Stimulated activated CD4-positive, alpha-beta T cell treated with anti-CD3 and anti-CD28 coated beads, Interleukin-15, amount 100 ng/mL, for 48 hours (primary cell): Measurements from ENCODE around the gene HECW1.

Experiments
- DNase-seq, 2 donors: peaks; one replicate each; pipeline ENCODE4 v3.0.0-alpha.2; 2020; ENCODE audit warnings: low read depth in 2 of 2

HECW1 gene

DNA sequence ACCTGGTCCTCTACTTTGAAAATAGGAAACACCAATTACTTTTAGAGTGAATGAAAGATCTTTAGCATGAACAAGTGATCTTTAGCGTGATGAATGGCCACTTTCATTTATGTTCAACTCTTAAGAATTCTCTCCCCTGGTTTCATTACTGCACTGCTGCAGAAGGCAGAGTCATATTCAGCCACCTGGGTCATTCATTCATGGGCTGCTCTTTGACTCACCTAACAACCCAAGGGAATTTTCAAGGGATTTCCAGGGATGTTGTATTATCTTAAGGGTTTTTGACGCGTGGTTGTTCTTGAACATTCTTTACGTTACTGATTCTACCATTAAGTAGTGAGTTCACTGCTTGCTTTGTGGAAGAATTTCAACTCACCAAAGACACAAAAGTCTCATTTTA is 383.1 kb downstream of the HECW1 start:
- DNase-seq: no peak

DNA sequence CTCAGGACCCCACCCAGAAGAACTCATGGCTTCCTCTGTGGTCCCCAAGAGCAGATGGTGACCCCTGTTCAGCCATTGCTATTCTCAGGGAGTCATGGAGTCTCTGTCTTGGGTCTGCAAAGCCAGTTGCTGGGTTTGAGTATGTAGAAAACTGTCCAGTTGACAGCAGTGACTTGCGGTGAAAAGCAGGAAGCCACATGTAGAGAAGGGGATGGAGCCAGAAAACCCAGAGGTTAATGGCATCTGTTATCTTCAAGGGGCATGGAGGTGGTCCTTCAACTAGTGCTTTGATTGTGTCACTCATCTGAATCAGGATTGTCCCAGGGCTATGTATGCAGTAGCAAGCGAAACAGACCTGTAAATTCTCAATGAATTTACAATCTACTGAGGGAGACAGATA is 384.1 kb downstream of the HECW1 start:
- DNase-seq: no peak

DNA sequence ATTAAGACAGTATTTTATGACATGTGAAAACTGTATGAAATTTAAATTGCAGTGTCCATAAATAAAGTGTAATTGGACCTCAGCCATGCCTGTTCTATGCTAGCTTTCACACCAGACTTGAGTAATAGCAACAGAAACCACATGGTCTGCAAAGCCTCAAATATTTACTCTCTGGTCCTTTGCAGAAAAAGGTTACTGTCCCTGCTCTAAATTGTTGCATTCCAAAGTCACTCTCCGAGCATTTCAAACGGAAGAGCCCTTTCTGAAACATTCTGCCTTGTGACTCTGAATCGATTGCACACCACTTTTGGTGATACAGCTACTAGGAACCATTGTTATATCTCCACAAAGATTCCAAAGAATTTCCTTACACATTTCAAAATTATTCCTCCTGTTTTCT is 389.4 kb downstream of the HECW1 start:
- DNase-seq: no peak

DNA sequence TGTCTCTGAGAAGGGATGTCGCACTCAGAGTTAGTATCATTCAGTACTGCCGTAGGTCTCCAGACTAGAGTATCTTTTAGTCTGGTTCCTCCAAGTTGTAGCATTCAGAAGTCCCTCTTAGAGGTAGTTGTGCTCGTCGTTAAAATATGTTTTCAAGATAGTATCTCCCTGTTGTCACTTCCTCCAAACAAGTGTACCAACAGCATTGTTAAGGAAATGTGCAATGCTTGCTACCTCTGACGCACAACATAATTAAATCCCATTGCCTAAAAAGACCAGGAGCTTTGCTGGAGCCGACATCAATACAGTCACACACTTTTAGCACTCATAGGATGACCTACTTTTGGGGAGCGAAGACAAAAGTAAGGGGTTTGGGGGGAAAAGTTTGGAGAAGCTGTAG is 390.5 kb downstream of the HECW1 start:
- no peak for DNase-seq

DNA sequence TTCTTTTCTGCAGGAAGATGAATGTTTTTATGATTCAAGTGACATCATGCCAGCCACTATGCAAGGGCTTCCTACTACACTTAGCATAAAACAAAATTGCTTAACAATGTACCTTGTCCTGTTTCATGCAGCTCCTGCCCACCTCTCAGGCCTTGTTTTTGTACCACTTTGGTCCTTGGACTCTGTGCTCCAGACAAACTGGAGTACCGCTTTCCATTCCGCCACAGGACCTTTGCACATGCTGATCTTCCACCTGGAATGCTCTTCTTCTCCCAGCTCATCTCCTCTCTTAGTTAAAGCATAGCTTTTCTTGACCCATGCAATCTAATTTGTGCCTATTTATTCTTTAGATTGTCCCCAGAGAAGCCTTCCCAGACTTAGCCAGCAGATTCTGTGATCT is 393.0 kb downstream of the HECW1 start:
- DNase-seq: no peak

DNA sequence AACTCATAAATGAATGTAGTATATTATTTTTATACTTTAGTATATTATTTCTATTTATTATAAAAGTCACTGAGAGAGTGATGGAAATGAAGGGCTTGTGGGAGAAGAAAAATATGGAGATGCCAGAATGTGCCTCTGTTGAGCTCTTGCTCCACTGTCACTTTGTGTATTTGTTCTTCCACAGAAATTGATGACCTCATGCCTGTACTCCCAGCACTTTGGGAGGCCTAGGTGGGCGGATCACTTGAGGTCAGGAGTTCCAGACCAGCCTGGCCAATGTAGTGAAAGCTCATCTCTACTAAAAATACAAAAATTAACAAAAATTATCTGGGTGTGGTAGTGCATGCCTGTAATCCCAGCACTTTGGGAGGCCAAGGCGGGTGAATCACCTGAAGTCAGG is 394.0 kb downstream of the HECW1 start:
- no peak for DNase-seq

DNA sequence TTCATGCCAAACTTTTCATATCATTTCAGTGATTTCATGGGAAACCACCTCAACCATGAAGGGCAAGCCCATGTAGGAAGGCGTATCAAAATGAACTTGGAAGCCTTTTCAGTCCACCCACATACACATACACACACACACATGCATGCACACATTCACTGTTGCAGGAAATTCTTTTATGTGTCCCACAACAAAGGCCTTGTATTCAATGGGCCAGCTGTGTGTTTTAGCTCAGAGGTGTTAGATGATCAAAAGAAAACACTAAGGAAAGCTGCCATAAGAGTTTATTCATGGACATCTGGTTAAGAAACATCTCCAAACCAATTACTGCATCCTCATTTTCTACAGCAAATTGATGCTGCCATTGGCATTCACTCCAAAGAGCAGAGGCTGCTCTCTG is 396.0 kb downstream of the HECW1 start:
- DNase-seq: no peak

DNA sequence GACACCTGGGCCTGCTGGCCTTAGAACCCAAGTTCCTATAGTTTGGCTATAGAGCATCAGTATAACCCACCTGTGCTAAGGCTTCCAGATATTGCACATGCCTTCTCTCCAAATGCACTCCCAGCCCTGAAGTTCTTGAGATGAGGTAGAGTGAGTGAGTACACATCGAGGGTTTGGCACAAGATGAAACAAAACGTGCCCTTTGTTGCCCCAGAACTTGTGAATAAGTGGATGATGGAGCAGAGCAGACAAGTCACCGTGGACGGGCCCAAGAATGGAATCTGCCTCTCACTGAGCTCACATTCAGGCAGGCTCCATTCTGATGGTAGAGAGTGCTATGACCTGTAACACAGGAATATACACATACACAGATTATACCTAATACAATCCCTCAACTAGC is 397.5 kb downstream of the HECW1 start:
- DNase-seq: no peak

DNA sequence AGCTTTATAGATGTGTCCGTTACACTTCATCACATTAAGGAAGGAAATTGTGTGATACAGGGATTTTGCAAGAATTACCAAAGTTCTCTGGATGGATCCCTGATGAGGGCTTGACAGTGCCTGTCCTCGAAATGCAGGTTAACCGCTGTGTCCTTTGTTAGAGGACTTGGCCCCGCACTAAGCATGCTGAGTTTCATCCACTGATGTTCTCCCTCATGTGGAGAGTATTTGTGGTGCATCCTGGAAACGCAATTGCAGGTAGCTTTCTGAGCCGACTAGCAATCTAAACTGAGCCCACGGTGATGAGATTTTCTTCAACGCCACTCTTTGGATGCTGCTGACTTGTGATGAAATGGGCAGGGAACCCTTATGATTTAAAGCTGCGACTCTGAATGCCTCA is 398.6 kb downstream of the HECW1 start:
- DNase-seq: no peak

DNA sequence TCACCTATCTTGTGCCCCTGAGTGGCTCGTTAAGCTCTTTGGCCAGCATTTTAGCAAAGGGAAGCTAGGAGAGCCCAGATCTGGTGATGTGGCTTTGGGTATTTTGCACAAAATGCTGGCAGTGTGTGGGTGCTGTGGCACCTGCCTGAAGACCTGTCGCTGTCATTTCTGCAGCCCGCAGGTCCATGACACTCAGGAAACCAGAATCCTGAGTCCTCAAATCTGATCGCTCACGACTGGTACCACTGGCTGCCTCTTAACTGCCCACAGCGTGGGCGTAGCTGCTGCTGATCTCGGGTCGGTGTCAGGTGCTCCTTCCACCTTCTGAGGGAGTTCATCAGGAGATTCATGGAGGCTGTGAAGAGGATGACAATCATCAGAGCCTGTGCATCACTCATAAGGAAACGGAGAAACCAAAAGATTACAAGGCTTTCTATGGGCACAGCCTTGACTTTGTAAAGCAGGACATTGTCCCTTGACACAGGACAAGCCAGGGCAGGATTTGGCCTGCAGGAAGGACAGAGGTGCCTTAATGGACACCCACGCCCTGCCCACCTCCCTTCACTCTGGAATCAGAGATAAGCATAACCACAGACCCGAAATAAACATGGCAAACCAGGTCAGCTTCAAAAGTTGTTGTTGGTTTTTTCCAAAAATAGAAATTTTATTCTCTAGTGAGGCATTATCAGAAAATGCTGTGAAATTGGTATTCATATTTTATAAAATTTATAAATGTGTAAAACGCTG is 399.5 kb downstream of the HECW1 start:
- DNase-seq: no peak

DNA sequence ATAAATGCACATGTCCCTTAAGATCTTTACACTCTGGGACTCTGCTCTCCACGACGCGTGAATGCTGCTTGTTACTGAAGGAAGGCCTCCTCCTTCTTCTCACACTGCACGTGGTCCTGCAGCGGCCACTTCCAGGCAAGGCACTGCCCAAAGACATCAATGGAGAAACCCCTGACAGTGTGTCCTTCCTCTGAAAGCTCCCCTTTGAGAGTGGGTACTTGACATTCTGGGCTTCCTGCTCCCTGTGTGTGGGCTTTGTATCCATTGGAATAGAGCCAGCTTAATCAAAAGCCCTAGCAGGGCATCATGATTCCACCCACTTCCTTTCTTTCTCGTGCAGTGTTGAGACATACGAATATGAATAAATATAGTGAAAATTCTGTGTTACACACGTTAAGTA is 400.8 kb downstream of the HECW1 start:
- DNase-seq: no peak

DNA sequence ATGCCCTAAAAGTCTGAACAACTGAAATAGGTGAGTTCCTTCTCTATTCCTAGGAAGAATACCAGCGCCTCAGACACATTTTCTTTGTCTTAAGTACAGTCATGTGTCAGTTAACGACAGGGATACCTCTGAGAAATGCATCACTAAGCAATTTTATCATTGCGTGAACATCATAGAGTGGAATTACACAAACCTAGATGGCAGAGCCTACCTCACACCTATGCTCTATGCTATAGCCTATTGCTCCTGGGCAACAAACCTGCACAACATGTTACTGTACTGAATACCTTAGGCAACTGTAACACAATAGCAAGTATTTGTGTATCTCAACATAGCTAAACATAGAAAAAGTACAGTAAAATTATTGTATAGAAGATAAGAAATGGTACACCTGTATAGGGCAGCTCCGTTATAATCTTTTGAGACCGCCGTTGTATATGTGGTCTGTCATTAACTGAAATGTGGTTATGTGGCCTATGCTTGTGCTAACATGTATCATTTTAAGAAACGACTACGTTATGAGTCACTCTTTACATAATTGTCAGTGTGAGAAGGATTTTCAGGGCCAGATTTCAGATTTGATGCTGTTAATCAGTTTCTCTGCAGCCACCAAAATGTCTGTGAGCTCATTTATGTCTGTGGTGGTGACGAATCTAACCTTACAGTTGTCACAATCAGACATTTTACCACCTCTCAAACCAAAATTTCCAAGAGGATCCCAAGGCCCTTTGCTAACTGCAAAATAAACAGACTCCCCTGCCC is 404.3 kb downstream of the HECW1 start:
- DNase-seq: no peak

DNA sequence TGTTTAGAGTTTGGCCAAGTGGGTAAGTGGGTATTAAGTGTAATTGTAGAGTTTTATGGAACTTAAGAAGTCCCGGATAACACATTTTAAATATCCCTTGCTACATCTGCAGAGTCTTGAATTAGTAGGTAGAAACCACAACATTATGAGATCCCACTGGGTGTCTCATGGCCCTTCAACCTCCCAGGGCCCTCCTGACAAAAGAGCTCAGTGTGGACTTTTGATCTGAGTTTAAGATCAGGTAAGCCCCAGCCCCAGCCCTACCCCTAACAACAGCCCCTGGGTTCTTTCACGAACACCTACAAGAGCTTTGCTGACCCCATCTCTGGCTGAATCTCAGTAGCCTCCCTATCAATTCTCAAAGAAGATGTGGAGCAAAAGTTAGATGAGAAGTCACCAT is 405.0 kb downstream of the HECW1 start:
- DNase-seq: no peak

DNA sequence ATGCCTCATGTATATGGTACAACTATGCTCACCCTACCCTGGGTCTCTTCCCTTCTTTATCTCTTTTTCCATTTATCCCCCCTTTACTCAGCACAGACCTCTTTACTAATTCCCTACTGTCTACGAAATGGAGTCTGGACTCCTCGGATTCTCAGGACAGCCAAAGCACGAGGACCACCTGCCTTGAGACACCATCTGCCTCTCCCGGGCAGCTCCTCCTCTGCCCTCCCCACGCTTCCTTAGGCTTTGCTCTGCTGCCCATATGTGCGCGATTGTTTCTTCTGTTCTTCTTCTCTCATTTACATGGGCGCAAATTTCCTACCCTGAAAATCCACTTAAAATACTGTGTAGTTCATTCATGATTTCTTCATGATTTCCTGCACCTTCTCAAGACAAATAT is 407.8 kb downstream of the HECW1 start:
- no peak for DNase-seq

DNA sequence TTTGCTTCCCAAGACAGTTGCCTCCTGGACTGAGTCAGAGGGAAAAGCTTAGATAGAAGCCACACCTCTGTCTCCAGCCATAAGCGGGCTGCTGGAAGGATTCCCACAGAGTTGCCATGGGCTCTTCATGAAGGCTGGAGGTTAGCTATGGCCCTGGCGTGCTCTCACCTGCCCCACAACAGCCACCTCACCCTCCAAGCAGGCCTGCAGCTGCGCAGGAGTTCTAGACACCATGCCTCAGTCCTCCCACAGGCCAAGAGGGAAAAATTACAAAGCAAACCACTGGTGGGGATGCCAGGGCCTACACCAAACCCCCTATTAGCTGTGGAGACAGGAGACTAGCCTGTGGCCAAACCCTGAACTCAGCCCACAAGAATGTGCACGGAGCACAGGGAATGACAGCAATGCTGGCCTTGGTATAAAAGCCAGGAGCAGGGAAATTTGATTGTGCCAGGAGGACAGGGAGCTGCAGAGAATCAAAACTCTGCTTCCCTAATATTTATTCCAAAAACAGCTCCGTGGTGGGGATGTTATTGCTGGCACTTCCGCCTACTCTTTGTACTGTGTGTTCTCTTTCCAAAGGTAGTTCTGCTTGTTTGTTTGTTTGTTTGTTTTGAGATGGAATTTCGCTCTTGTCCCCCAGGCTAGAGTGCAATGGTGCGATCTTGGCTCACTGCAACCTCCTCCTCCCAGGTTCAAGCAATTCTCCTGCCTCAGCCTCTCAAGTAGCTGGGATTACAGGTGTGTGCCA is 410.1 kb downstream of the HECW1 start:
- no peak for DNase-seq

DNA sequence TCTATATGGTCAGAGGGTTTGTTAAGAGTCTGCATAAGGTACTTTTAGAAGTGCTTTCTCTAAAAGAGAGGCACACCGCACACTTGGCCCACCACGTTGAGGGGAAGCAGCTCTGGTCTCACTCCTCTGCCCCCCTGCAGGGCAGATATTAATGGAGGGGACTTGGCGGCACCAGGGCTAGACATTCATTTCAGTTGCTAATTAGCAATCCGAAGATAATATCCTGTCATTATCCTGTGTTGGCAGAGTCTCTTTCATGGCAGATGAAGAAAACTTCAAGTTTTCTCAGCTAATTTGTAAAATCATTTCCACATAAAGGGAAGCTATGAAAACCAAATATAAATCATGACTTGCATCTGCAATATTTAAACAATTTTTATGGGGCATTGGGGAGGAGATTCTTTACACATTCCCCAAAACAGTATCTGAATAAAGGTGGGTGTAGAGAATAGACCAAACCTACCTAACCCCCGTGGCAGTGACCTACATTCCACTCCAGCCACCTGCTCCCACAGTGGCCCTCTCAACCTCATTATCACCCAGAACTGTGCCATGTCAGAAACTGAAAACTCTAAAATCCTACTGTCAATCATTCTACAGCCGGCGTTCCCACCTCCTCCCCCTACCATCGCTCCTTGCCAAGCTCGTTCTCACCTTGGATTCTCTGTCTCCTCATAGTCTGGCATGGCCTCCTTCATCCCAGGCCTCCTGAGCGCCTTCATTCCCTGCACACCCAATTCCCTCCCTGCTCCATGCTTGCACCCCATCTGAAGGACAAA is 416.3 kb downstream of the HECW1 start:
- no peak for DNase-seq

DNA sequence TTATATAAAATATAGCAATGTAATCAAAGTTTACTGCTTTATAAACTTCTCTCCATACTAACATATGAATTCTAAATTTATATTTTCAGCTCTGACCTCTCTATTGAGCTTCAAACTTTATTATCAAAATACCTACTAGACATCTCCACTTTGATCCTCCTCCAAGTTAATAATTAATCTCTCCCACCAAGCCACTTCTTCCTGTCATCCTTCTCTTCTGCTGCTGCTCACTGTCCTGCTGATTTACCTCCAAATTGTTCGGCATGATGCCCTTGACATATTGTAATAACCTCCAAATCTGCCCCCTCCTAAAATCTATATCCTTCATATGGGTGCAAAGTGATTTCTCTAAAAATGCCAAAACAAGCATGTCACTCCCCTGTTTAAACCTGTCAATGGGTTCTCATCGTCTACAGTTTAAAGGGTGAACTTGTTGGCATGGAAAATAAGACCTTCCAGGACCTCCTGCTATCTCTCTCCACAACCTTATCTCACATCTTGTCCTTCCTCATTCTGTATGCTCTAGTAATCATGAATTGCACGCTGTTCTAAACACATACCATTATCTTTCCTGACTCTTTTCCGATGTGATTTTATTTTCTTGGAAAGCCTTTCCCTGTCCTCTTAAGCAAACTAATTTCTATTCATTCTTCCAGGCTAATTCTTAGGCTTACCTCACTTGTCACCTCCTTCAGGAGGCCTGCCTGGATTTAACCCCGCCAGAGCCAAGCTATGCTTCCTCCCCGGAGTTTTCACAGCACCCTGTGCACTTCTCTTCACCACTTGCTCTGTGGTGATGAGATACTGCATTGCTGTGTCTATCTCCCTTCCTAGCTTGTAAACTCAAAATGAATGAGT is 418.3 kb downstream of the HECW1 start:
- DNase-seq: no peak

DNA sequence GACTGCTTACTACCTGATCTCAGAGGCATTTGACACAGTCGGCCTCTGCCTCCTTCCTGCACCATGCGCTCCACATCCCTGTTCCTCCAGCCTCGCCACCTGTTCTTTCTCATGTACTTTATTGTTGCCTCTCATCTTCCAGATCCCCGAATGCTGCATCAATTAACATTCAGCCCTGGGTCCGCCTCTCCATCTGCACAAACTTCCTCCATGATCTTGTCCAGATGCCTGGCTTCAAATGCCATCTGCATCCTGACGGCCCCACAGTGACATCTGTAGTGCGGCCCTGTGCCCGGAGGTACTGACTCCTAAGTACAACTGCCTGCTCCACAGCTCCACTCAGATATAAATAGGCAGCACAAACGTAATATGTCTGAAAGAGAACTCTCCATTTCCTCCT is 419.3 kb downstream of the HECW1 start:
- no peak for DNase-seq

DNA sequence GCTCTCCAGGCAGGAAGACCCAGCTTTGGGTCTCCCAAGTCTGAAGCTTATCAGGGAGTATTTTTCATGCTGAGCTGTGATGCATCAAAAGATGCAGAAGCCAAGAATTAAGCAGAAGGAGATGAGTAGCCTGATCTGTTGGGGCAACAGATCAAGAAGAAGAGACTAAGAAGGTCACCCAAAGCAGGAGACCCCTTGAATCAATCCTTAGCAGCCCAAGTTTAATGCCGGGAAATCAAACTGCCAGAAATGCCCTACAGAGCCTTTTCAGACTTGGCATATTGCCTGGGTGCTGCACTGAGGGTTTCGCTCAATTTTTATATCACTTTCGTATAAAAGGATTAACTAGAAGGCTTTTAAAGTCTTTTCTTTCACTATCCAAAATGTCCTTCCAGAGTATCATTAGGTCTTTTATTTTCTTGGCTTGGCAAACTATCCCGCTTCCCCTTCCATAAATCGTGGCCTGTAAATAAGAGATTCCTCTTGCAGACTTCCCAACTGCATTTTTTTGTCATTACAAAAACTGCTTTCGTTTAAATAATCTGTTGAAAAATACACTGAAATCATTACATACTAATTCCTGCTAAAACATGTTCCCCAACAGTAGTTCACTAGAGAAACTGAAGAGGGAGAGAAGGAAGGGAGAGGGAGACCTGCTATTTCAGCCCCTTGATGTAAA is 421.5 kb downstream of the HECW1 start:
- DNase-seq: no peak

DNA sequence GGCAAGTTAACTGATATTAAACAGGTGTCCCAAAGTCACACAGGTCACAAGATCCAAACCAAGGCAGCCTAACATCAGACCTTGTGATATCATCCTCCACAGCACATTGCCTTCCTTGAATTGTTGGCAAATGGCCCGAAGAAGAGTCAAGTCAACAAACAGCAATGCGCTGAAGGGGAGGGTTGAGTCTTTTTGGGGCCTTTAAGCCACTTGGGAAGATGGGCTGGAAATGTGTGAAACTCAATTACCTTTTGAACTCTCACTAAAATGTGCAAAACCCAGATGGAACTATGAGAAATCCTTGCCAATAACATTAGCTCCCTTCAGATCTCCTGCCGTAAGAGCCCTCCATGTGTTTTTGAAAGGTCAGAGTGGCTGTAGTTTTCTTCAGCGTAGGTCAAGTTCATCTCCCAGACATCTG is 422.6 kb downstream of the HECW1 start:
- DNase-seq: no peak
